Inflammatory macrophage (primary cell): ENCODE results near the gene MAGEA11.
"Not testable (repeated sequence)": the region's sequence is repeated elsewhere in the genome, so short reads cannot be mapped to it uniquely, and the experiment has no call there.

Experiments used
- DNase-seq, 2 donors: peaks; one replicate each; pipeline ENCODE4 v3.0.0-alpha.2; 2020 to 2022

The MAGEA11 gene

DNA sequence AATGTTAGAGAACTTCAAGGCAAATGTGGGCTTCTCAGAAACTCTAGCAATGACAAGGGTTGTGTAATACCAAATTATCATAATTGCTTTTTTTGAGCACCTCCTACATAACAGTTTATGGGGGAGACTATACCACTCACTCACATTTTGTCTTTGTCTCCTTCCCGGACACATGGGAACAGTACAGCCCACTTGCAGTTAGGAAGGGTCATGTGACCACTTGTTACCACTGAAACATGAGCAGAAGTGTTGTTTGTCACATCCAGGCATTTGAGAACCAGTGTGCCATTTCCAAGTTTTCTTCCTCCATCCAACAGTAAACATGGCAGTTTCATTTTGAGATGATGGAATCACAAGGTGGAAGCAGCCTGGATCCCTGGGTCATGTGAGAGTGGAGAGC, 6.9 kb downstream of the MAGEA11 start:
- DNase-seq: no peak

DNA sequence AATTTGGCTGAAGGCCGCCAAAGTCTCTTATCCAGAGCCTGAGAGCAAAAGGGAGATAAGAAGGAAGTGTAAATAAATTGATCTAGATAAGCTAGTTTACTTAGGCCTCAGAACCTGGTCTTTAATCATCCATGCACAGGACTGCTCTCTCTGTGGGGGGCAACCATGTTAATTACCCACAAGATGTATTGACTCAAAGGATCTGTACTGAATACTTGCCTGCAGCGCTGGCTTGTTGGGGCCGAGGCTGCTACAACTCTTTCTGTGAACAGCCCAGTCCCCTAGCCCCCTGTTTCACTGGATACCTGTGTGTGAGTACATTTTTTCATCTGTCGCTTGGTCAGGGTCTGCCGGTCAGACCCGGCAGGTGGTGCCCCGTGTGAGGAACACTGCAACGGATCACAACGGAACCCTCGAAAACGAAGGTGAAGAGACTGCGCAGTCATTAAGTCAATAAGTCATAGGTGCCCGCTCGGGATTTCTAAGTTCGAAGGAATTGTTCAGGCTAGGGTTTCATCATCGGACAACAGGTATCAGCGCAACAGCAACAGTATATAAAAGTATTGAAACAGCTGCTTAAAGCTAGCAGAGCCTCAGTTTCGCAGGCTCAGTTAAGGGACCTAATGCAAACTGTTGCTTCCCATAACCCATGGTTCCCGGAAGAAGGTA, 8.3 kb downstream of the MAGEA11 start:
- no peak for DNase-seq

DNA sequence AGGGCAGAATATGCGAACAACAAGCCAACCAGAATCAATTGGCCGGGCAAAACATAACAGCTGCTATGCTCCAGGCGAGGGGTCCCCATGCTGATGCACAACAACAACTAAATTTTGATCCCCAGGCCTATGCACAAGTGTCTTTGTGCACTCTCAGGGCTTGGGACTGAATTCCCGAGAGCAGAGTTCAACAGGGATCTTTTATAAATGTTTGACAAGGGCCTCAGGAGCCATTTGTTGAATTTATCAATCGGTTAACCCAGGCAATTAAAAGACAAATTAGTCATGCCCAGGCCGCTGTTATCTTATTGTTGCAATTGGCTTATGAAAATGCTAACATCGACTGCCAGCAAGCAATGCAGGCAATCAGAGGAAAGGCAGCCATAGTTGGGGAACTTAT, 9.4 kb downstream of the MAGEA11 start:
- not testable (repeated sequence) for DNase-seq

DNA sequence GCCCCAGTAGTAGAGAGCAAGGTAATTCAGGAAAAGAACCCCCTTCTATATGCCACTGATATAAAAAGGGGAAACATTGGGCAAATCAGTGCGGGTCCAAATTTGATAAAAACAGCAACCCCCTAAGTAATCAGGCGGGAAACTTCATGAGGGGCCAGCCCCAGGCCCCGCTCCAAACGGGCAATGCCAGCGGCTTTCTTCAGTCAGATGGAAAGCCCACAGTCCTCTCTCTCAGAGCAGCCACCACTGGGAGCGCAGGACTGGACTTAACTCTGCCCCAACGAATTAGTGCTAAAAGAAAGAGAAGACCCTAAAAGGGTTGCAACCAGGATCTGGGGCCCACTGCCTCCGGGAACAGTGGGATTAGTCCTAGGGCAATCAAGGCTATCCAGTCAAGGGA, 9.9 kb downstream of the MAGEA11 start:
- no peak for DNase-seq

DNA sequence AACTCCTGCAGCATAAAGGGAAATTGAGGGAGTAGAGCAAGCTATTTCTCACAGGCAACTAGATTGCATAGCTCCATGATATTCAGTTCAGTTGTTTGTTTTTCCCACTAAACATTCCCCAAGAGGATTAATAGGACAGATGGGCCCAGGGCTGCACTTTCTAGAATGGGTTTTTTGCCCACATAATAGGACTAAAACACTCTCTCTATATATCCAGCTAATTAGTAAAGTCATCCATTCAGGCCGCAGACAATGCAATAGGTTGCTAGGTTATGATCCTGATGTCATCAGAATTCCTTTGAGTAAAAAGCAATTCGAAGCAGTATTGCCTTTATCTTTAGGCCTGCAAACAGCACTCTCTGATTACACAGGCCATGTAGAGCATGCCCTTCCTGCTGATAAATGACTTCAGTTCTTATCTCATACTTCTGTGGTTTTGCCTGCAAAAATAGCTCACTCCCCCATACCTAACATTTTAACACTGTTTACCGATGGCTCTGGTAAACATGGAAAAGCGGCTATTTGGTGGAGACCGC, 11.8 kb downstream of the MAGEA11 start:
- DNase-seq: not testable (repeated sequence)

DNA sequence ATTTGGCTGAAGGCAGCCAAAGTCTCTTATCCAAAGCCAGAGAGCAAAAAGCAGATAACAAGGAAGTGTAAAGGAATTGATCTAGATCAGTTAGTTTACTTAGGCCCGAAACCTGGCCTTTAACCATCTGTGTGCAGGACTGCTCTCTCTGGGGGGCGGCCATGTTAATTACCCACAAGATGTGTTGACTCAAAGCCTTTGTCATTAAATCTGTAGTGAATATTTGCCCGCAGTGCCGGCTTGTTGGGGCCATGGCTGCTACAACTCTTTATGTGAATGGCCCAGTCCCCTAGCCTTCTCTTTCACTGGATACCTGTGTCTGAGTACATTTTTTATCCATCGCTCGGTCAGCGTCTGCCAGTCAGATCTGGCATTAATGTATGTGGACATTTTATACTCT, 15.4 kb downstream of the MAGEA11 start:
- not testable (repeated sequence) for DNase-seq

DNA sequence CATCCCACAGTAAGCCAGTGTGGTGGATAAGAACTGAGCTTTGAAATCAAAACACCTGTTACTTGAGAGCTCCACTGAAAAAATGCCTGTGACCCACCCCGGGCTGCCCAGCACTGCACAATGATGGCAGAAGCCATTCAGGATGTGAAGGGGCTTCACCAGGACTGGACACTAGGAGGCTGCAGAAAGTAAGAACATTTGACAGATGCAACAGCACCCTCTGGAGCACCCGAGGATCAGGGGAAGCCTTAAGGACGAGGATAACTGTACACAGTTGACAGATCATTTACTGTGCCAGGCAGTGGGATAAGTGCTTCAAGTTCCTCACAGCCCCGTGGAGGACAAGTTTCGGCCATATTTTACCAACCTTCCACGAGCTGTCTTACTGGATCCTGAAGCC, 30.4 kb downstream of the MAGEA11 start:
- not testable (repeated sequence) for DNase-seq

DNA sequence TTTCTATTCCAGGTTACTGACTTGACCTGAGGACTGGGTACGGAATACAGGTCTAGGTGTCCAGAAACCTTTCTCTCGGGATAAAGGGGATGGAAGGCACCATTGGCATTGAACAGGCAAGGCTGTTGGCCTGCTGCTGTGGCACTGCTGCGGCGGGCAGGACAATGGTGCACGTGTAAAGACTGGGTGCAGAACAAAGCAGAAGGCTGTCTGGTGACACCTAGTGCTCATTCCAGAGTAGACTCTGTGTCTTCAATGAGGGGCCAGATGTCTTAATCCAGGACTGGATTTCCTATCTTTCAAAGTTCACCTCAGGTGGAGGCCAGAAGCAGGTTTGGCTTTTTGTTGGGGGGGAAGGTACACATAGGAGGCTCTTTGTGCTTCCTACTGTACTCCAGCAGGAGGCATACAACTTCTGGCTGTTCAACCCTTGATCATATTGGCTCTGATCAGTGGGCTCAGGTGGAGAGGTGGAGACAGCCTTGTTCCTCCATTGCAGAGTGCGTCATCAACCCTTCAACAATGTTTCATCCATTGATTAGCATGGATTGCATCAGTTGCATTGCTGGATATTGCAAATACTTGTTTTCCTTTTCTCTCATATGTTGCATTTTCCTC, 34.6 kb downstream of the MAGEA11 start:
- DNase-seq: not testable (repeated sequence)

DNA sequence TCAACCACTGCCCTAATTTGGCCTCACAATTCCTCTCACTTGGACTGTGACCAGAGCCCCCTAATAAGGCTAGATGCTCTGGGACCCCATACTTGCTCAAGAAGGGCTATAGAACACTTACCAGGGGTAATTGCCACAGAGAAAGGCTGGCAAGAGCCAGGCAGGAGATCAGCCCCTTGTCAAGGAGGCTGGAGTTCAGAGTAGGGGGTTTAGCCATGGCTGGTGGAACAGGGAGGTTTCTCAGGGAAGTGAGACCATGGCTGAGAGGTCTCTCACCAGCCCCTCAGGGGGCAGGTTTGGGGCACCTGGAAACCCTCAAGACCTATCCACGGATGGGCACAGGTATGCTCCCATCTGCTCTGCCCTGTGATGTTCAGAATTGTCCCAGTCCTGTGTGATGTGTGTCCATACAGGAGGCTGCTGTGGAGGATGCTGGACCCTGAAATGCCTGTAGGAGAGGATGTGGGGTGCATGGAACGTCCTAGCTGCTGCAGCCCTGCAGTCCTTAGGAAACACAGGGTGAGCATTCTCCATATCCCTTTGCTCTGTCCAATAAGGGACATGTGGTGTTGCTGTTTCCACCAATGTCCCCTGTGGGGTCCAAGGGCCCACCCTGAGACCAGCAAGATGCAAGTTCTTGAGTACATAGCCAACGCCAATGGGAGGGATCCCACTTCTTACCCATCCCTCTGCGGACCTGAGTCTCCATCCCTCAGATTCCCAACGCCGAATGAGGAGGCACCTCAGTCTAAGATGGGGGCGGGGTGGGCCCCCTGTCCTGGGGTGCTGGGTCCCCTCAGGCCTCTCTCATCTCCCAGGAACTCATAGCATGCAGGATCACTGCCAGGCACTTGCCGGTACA, 45.6 kb downstream of the MAGEA11 start:
- no peak for DNase-seq

DNA sequence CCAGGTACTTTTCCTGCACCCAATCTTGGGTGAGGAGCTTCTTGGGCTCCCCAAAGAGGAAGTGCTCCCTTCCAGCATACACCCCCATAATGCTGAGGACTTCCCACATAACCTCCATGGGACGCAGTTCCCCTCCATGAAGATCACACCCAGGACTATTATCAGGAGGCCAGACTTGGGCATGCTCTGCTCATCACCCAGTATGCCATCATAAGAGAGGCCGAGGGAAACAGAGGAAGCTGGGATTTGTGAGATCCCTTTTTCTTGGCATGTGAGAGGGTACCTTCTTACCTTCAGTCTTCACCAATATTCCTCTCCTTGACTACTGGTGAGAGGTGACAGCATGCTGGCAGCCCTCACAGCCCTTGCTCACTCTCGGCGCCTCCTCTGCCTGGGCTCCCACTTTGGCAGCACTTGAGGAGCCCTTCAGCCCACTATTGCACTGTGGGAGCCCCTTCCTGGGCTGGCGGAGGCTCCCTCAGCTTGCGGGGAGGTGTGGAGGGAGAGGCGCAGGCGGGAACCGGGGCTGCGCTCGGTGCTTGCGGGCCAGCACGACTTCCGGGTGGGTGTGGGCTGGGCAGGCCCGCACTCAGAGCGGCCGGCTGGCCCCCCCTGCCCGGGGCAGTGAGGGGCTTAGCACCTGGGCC, 46.3 kb downstream of the MAGEA11 start:
- DNase-seq: no peak

DNA sequence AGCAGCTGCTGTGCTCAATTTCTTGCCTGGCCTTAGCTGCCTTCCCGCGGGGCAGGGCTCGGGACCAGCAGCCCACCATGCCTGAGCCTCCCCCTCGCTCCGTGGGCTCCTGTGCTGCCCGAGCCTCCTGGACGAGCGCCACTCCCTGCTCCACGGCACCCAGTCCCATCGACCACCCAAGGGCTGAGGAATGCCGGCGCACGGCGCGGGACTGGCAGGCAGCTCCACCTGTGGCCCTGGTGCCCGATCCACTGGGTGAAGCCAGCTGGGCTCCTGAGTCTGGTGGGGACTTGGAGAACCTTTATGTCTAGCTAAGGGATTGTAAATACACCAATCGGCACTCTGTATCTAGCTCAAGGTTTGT, 46.8 kb downstream of the MAGEA11 start:
- not testable (repeated sequence) for DNase-seq

DNA sequence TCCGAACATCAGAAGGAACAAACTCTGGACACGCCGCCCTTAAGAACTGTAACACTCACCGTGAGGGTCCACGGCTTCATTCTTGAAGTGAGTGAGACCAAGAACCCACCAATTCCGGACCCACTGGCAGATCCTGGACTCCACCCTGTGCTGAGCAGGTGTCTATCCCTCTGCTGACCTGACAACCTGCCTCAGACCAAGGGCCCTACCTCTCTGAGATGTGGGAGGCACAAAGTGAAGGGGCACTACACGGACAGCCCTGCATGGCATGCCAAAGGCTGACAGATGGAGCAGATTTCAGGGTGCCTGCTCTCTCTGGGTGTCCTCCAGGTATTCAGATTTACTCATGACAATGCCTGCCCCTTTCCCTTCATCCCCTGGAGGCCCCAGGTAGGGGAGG, 48.0 kb downstream of the MAGEA11 start:
- no peak for DNase-seq

DNA sequence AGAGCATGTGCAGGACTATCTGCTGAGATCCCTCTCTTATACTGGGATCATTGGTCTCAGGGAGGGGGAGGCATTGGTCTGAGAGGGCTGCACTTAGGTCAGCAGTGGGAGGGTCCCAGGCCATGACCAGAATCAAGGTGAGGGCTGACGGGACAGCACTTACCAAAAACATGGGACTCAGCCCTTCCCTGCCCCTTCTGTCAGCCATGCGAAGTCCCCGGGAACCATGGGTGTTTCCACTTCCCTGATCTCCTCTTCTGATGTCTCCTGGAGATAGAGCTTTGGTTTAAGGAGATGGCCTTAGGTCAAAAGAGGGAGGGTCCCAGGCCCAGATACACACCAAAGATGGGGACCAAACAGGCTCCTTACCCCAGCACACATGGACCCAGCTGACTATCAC, 49.1 kb downstream of the MAGEA11 start:
- no peak for DNase-seq

DNA sequence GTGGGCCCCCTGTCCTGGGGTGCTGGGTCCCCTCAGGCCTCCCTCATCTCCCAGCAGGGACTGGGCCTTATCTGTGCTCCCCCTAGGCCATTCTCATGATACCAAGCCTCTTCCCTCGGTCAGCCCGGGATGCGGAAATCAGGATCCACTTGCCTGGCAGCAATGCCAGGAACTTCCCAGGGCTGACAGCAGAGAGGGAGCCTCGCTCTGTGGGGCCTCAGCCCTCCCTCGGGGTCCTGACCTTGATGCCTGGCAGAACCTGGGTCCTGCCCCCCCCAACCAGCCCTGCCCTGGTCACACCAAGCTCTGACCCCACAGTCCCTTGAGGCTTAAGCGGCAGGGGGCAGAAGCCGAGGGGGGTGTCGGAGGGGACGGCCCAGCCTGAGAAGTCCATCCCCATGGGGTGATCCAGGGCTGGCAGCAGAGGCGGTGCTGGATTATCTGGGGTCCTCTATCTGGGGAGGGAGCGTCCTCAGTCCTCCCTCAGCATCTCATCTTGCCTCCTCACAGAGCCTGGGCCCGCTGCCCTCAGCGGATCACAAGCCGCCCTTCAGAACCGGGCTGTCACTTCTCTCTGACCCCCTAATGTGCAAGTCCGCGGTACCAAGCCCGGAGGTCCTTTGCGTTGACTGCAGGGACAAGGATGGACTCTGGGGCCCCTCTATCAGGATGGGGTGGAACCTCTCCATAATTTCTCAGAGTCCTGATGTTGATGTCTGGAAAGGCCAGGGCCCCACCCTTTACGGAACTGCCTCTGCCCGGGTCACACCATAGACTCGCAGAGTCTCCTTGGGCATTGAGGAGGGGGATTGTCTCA, 50.2 kb downstream of the MAGEA11 start:
- DNase-seq: not testable (repeated sequence)

DNA sequence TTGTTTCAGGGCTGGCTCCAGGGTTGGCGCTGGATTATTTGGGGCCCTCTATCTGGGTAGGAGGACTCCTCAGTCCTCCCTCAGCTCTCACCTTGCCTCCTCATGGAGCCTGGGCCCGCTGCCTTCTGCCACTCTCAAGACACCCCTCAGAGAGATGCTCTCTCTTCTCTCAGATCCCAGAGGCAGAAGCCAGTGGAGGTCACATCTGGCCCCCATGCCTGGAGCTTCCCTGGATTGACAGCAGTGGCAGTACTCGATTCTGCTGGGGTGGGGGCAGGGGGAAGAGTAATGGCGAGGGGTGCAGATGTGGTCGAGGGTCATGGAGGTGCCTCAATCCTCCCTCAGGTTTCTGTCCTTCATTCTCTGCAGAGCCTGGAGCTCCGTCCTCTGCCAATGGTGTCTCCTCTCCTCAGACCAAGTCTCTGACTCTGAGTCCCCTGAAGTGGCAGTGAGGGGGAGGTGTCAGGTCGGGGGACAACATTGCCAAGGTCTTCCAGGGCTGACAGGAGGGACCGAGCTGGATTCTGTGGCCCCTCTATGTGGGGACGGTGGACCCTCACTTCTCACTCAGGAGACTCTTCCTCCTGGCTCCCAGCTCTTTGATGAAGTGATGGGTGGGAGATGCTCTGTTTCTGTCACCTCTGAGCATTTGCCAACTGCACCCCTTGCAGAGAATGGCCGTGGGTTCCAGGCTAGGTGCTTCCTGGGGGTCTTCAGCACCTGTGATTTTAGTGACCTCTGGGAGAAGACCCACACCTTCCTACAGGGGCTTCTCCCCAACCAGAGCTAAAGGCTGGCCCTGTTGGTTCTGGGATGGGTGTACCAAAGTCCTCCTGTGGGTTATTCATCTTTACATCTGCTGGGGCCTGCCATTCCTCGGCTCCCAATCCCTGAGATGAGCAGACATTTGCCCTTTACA, 51.1 kb downstream of the MAGEA11 start:
- no peak for DNase-seq
